Measurements from ENCODE around the gene SV2A.

The SV2A gene

GRCh38 chr1:149934356-149934755 is 16.7 kb upstream of the SV2A start:
- H3K4me1 ChIP-seq (ENCODE audit: control insufficient read depth in 1 of 2, insufficient read depth in 1 of 2, low read depth in 1 of 2, low read length in 1 of 2): no peaks in the 10 kb centered on the region
- H3K4me3 ChIP-seq (ENCODE audit: low read depth in 1 of 2, low read length in 1 of 2): no peak overlapping the region
- TF ChIP-seq, protein P1, sequence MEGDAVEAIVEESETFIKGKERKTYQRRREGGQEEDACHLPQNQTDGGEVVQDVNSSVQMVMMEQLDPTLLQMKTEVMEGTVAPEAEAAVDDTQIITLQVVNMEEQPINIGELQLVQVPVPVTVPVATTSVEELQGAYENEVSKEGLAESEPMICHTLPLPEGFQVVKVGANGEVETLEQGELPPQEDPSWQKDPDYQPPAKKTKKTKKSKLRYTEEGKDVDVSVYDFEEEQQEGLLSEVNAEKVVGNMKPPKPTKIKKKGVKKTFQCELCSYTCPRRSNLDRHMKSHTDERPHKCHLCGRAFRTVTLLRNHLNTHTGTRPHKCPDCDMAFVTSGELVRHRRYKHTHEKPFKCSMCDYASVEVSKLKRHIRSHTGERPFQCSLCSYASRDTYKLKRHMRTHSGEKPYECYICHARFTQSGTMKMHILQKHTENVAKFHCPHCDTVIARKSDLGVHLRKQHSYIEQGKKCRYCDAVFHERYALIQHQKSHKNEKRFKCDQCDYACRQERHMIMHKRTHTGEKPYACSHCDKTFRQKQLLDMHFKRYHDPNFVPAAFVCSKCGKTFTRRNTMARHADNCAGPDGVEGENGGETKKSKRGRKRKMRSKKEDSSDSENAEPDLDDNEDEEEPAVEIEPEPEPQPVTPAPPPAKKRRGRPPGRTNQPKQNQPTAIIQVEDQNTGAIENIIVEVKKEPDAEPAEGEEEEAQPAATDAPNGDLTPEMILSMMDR (IDR thresholded peaks at IDR 0.05): no peak
- no peaks in the 10 kb centered on the region for H3K9me3 ChIP-seq
- H3K27ac ChIP-seq: no peak overlapping the region
- H3K27me3 ChIP-seq: peaks cover 4% of the 10 kb centered on the region
- H3K36me3 ChIP-seq: no peaks in the 10 kb centered on the region

DNA sequence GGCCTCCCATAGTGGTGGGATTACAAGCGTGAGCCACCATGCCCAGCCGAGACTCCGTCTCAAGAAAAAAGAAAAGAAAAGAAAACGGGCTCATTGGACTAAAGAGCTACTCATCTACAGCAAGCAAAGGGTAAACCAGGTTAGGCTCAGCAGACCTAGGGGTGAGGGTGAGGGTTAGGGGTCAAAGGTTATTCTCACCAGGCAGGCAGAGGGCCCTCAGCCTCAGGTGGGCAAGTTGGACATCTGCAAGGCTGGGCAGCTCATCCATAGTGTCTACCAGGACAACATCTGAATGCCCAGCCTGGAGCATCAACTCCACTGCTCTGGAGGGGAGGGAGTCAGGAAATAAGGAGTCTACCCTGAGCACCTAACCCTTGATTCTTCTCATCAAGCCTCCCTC is 15.6 kb upstream of the SV2A start:
- TF ChIP-seq, protein P1 (IDR thresholded peaks at IDR 0.05): no peak
- H3K4me3 ChIP-seq (ENCODE audit: low read depth in 1 of 2, low read length in 1 of 2): no peak overlapping the region
- H3K36me3 ChIP-seq: no peaks in the 10 kb centered on the region
- peaks cover 5 to 6% of the 10 kb centered on the region in 2 experiments for H3K4me1 ChIP-seq (ENCODE audit: control insufficient read depth in 1 of 2, insufficient read depth in 1 of 2, low read depth in 1 of 2, low read length in 1 of 2)
- peaks cover 4% of the 10 kb centered on the region for H3K27me3 ChIP-seq
- no peaks in the 10 kb centered on the region for H3K9me3 ChIP-seq
- H3K27ac ChIP-seq: no peak overlapping the region

GRCh38 chr1:149932474-149932873 is 14.8 kb upstream of the SV2A start:
- Histone ChIP-seq H3K27me3 (peaks cover 4% of the 10 kb centered on the region), H3K27ac (no peak overlapping the region), H3K4me1 (ENCODE audit: control insufficient read depth in 1 of 2, insufficient read depth in 1 of 2, low read depth in 1 of 2, low read length in 1 of 2) (peaks cover 8% of the 10 kb centered on the region in 2 experiments), H3K9me3 (no peaks in the 10 kb centered on the region), H3K4me3 (ENCODE audit: low read depth in 1 of 2, low read length in 1 of 2) (no peak overlapping the region), H3K36me3 (no peaks in the 10 kb centered on the region)
- TF ChIP-seq, protein P1 (IDR thresholded peaks at IDR 0.05): no peak

DNA sequence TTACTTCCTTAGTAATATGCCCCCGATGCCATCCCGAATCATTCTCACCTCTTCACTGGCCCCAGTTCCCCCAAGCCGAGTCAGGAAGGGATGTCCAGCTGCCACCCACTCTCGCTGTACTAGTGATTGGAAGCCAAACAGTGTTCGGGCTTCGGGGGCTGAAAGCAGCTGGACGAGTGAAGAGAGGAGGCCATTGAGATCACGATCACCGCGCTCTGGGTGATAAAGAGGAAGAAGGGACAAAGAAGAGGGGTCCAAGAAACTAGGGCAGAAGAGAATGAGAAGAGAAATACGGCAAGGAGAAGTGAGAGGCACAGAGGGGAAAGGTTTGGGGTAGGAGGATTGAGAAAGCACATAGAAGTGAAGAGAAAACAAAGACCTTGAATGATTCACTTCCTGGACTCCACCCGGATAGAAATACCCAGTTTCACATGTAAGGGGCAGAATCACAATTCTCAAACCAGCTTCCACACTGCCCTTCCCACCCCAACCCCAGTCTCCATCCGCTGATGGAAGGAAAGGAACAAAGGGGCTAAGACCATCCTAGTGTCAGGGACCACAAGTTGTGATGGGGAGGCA is 13.7 kb upstream of the SV2A start:
- Histone ChIP-seq H3K27me3 (peaks cover 4% of the 10 kb centered on the region), H3K9me3 (no peaks in the 10 kb centered on the region), H3K4me1 (ENCODE audit: control insufficient read depth in 1 of 2, insufficient read depth in 1 of 2, low read depth in 1 of 2, low read length in 1 of 2) (peaks cover 16 to 18% of the 10 kb centered on the region in 2 experiments), H3K27ac (no peak overlapping the region), H3K36me3 (peaks cover 5% of the 10 kb centered on the region), H3K4me3 (ENCODE audit: low read depth in 1 of 2, low read length in 1 of 2) (no peak overlapping the region)
- TF ChIP-seq, protein P1 (IDR thresholded peaks at IDR 0.05): no peak

- Histone ChIP-seq H3K27me3 (peaks cover 4% of the 10 kb centered on the region), H3K27ac (no peak overlapping the region), H3K4me1 (ENCODE audit: control insufficient read depth in 1 of 2, insufficient read depth in 1 of 2, low read depth in 1 of 2, low read length in 1 of 2) (peaks cover 18 to 23% of the 10 kb centered on the region in 2 experiments), H3K9me3 (no peaks in the 10 kb centered on the region), H3K4me3 (ENCODE audit: low read depth in 1 of 2, low read length in 1 of 2) (no peak overlapping the region), H3K36me3 (peaks cover 19% of the 10 kb centered on the region)
- TF ChIP-seq, protein P1 (IDR thresholded peaks at IDR 0.05): no peak
Observed at GRCh38 chr1:149929856-149930255, 12.2 kb upstream of the SV2A start.

GRCh38 chr1:149928401-149928724 is 10.7 kb upstream of the SV2A start:
- H3K4me1 ChIP-seq (ENCODE audit: control insufficient read depth in 1 of 2, insufficient read depth in 1 of 2, low read depth in 1 of 2, low read length in 1 of 2): peaks cover 18 to 23% of the 10 kb centered on the region in 2 experiments
- peak overlapping the region; percentile 71 to 82 for H3K4me3 ChIP-seq (ENCODE audit: low read depth in 1 of 2, low read length in 1 of 2)
- no peaks in the 10 kb centered on the region for H3K9me3 ChIP-seq
- H3K27ac ChIP-seq: peak overlapping the region; percentile 94
- H3K36me3 ChIP-seq: peaks cover 34% of the 10 kb centered on the region
- no peaks in the 10 kb centered on the region for H3K27me3 ChIP-seq
- TF ChIP-seq, protein P1 (IDR thresholded peaks at IDR 0.05): no peak

Measured in neutrophil (primary cell).